ENCODE measurements around the gene SELENOS. TPM values are rescaled to one million over a fixed set of nuclear protein-coding genes. Genes with fewer than 3 reads are reported as not detected.

SELENOS gene
- total and polyA plus RNA-seq, 9 of the 15 experiments (the other 6 are each of a cell fraction or from before 2014, with no cell fraction given), result 24.9 to 57.4 (median 47.9) TPM

- TF ChIP-seq ZBTB49 (CRISPR knock-in tag; IDR thresholded peaks at IDR 0.05; ENCODE audit: borderline replicate concordance) (no peak), TCF7L2 (IDR thresholded peaks at IDR 0.05; ENCODE audit: low read depth, low read length) (no peak), ZBTB8A (IDR thresholded peaks at IDR 0.05; ENCODE audit: partially characterized antibody) (no peak), EZH2 (IDR thresholded peaks at IDR 0.05; ENCODE audit: borderline replicate concordance, low read depth, low read length) (no peak), MAFK (IDR thresholded peaks at IDR 0.05; ENCODE audit: low read length) (peak; percentile 82), TBL1XR1 (IDR thresholded peaks at IDR 0.05; ENCODE audit: low read length in 2 of 2) (peak; percentile 52 to 86; a peak in 1 of 4 replicates), GABPB1 (CRISPR knock-in tag; IDR thresholded peaks at IDR 0.05) (0 out of 2 replicates have a peak, but pooled peaks have one; percentile 49), SREBF1 (IDR thresholded peaks at IDR 0.05; ENCODE audit: borderline replicate concordance, low read depth, low read length) (no peak), PHTF2 (CRISPR knock-in tag; IDR thresholded peaks at IDR 0.05) (no peak), THAP12 (CRISPR knock-in tag; IDR thresholded peaks at IDR 0.05) (no peak), ZNF766 (CRISPR knock-in tag; conservative IDR thresholded peaks at IDR 0.05) (no peak; the same call in 1 of the 2 replicates), ZNF121 (CRISPR knock-in tag; conservative IDR thresholded peaks at IDR 0.05) (no peak), SMAD2 (IDR thresholded peaks at IDR 0.05; ENCODE audit: low read depth, low read length) (no peak), ZNF408 (CRISPR knock-in tag; IDR thresholded peaks at IDR 0.05; ENCODE audit: low read depth) (no peak), NFATC3 (IDR thresholded peaks at IDR 0.05) (no peak), ZNF639 (CRISPR knock-in tag; conservative IDR thresholded peaks at IDR 0.05 in 1 of 2, IDR thresholded peaks at IDR 0.05 in 1 of 2) (0 out of 4 replicates have a peak, but pooled peaks of 1 of the 2 experiments have one; percentile 31), NFE2L1 (tag; IDR thresholded peaks at IDR 0.05; ENCODE audit: borderline replicate concordance, low read depth) (no peak), ZZZ3 (IDR thresholded peaks at IDR 0.05) (no peak), BRD4 (IDR thresholded peaks at IDR 0.05) (no peak), NR3C1 (CRISPR knock-in tag; IDR thresholded peaks at IDR 0.05) (no peak), MTA2 (IDR thresholded peaks at IDR 0.05; ENCODE audit: low read depth) (peak; percentile 93), GTF2A2 (tag; IDR thresholded peaks at IDR 0.05) (no peak), BACH1 (tag; IDR thresholded peaks at IDR 0.05) (peak; percentile 86), ELF2 (CRISPR knock-in tag; IDR thresholded peaks at IDR 0.05) (no peak)
Observed at GRCh38 chr15:101255615-101256241, 21.6 kb downstream of the SELENOS start (continued).

All from K562 (cell line).